ENCODE measurements around the gene KIF1B. TPM values are rescaled to one million over a fixed set of nuclear protein-coding genes. Genes with fewer than 3 reads are reported as not detected.
"Not testable (repeated sequence)": the region's sequence is repeated elsewhere in the genome, so short reads cannot be mapped to it uniquely, and the experiment has no call there.

The KIF1B gene
- polyA plus RNA-seq, 4 donors: 37.9 to 47.8 (median 42.9) TPM

- DNase-seq (ENCODE audit: low read depth in 4 of 4, low spot score in 3 of 4): no peak
Measured at GRCh38 chr1:10421637-10422036, 211.3 kb downstream of the KIF1B start.

DNA sequence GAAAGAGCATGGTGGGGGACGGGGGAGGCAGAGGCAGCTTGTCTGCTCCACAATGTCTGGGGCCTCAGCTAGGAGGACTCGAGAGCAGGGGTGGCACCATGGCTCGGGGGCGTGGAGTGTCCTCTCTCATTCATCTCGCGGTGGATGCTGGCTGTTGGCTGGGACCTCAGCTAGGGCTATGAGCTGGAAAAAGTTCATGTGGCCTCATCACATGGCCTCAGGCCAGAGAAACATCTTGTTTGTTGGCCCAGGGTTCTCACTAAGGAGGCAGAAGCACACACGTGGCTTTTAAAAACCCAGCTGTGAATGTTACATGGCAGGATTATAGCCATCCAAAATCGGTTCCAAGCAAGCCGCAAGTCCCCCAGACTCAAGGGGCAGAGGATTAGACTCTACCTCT, 213.7 kb downstream of the KIF1B start:
- DNase-seq (ENCODE audit: low read depth in 4 of 4, low spot score in 3 of 4): no peak

DNA sequence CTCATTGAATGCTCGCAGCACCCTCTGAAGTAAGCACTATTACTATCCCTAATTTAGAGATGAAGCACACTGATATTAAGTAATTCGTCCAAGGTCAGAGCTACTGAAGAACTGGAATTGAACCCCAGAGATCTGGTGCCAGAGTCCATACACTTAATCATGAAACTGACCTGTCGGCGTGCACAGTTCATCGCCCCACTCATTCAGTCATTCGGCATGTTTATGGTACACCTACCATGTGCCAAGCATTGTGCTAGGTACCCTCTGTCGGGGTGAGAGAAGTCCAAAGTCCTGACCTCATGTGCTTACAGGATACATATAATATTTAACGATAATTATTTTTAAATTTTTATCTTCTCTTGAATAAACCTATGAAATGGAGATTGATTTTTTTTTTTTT, 214.3 kb downstream of the KIF1B start:
- DNase-seq (ENCODE audit: low read depth in 4 of 4, low spot score in 3 of 4): no peak

- DNase-seq (ENCODE audit: low read depth in 4 of 4, low spot score in 3 of 4): not testable (repeated sequence)
Measured at GRCh38 chr1:10425826-10426534, 215.6 kb downstream of the KIF1B start.

DNA sequence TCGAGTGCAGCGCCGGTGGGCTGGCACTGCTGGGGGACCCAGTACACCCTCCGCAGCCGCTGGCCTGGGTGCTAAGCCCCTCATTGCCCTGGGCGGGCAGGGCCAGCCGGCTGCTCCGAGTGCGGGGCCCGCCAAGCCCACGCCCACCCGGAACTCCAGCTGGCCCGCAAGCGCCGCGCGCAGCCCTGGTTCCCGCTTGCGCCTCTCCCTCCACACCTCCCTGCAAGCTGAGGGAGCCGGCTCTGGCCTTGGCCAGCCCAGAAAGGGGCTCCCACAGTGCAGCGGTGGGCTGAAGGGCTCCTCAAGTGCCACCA, 216.1 kb downstream of the KIF1B start:
- DNase-seq (ENCODE audit: low read depth in 4 of 4, low spot score in 3 of 4): not testable (repeated sequence)

DNA sequence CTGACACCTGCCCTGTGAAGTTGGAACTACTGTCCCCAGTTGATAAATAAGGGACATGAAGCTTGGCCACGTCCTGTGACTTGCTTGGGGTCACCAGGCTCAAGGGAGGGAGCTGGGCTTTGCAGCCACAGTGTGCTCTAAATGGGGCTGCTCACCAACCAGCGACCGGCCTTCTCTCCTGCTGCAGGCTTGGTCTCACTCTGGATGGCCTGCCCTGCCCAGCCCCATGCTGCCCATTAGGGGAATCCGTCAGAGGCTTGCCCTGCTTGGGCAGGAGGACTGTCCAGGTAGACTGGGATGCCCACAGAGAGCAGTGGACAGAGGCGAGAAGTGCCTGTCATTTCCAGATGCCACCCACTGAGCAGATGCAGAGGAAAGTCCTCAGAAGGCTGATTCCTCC, 218.6 kb downstream of the KIF1B start:
- DNase-seq (ENCODE audit: low read depth in 4 of 4, low spot score in 3 of 4): no peak

DNA sequence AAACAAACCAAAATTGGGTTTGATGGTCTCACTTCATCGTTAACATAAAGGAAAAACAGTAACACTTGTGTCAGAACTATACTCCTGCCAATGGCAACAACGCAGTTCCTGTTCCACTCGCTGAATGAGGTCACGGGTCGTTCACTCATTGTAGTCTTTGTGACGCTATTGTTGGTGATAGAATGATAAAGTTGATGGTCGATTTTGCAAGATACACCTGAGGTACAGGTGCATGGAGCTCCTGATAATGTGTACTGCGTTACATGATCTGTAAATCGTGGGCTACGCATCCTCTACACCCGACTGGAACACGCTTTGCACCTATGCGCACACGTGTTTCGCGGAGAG, 219.5 kb downstream of the KIF1B start:
- DNase-seq (ENCODE audit: low read depth in 4 of 4, low spot score in 3 of 4): no peak

- DNase-seq (ENCODE audit: low read depth in 4 of 4, low spot score in 3 of 4): peak; percentile 77 to 89 (median 84)
Measured at GRCh38 chr1:10430216-10431069, 220.1 kb downstream of the KIF1B start, which contains the start of gene CENPS. TSS of gene CENPS (plus strand) at chr1:10430433. CDS start at chr1:10430518, 85 bp downstream.

Other genes with a start within 250 kb of the KIF1B start
- gene RBP7, start 213.3 kb upstream of the KIF1B start, polyA plus RNA-seq (ENCODE audit: insufficient read length in 4 of 4): 10 to 100 TPM; 17.0 to 40.0 (median 21.4) TPM
- 10 to 100 TPM; 45.2 to 54.5 (median 52.3) TPM for gene UBE4B, start 177.6 kb upstream of the KIF1B start, polyA plus RNA-seq (ENCODE audit: insufficient read length in 4 of 4)
- 100 to 1,000 TPM; 156 to 195 (median 185) TPM for gene PGD, start 188.5 kb downstream of the KIF1B start, polyA plus RNA-seq (ENCODE audit: insufficient read length in 4 of 4)
- gene CENPS, start 219.9 kb downstream of the KIF1B start, polyA plus RNA-seq (ENCODE audit: insufficient read length in 4 of 4): 10 to 100 TPM; 14.2 to 41.6 (median 35.2) TPM
- 1 to 10 TPM in 2 of 4 donors, under 1 TPM in 2; 0.68 to 2.0 (median 1.2) TPM for gene CORT, start 239.5 kb downstream of the KIF1B start, polyA plus RNA-seq (ENCODE audit: insufficient read length in 4 of 4)